ENCODE measurements around the gene HMBS.
"Not testable (repeated sequence)": the region's sequence is repeated elsewhere in the genome, so short reads cannot be mapped to it uniquely, and the experiment has no call there.

Gene HMBS

DNA sequence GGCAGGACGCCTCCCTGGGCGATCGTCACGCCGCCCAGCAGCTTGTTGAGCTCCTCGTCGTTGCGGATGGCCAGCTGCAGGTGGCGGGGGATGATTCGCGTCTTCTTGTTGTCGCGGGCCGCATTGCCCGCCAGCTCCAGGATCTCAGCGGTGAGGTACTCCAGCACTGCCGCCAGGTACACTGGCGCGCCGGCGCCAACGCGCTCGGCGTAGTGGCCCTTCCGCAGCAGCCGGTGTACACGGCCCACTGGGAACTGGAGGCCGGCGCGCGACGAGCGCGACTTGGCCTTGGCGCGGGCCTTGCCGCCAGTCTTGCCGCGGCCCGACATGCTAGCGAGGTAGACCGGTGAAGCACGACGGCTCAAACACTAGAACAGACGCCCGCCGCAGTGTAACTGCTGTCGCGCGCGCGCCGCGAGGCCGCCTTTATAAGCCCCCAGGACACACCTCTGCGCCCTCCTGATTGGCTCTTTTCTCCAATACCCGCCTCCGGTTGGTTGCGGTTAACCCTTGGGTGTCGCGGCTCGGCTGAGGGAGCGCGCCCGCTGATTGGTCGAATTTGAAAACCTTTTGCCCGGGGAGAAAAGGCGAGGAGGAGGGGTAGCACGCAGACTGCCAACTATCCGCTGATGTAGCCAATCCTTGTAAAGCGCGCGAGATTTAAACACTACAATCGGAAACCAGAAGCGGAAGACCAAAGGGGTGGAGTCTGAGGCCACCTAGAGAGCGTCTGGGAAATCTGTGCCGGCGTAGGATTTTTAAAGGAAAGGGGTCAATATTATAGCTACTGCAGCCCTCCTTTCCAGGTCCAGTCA, 10.6 kb downstream of the HMBS start:
- no peaks in the 10 kb centered on the region for H3K27me3 ChIP-seq (ENCODE audit: insufficient read depth, insufficient read length)
- peak; percentile 98 for DNase-seq (ENCODE audit: low read depth, low spot score)
- H3K36me3 ChIP-seq (ENCODE audit: insufficient read depth, insufficient read length, low read length): peaks cover 66% of the 10 kb centered on the region
- peaks cover 6% of the 10 kb centered on the region; the same call in 1 of the 2 replicates for H3K9me3 ChIP-seq (ENCODE audit: insufficient read depth, low read length)
- TF ChIP-seq SUZ12 (IDR thresholded peaks at IDR 0.05; ENCODE audit: extremely low read depth, insufficient read depth, insufficient read length) (no peak), YY1 (IDR thresholded peaks at IDR 0.05; ENCODE audit: insufficient read depth, insufficient read length) (no peak), ZNF274 (IDR thresholded peaks at IDR 0.05; ENCODE audit: low read depth, low read length) (no peak)
- peak overlapping the region; percentile 95 for H3K4me3 ChIP-seq (ENCODE audit: insufficient read length, low read depth)
- H3K9ac ChIP-seq (ENCODE audit: insufficient read length, low read depth): peak overlapping the region; percentile 94
- peaks cover 5% of the 10 kb centered on the region for H3K4me1 ChIP-seq (ENCODE audit: insufficient read depth, insufficient read length)

DNA sequence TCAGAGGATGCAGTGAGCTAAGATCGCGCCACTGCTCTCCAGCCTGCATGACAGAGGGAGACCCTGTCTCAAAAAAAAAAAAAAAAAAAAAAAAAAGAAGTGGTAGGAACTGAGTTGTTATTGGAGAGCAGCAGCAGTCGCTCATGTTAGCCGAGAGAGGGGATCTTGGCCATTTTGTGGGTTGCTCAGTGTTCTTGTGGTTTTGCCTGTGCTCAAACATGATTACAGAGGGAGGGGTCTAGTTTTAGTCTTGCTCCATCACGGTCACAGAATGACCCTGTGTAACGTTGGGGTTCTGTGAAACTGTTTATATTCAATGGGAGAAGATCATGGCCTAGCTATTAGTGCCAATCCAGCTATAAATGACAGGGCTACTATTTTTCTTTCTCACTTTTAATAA, 15.0 kb downstream of the HMBS start:
- Histone ChIP-seq H3K9ac (ENCODE audit: insufficient read length, low read depth) (no peak overlapping the region), H3K4me1 (ENCODE audit: insufficient read depth, insufficient read length) (peaks cover 10% of the 10 kb centered on the region), H3K27me3 (ENCODE audit: insufficient read depth, insufficient read length) (no peaks in the 10 kb centered on the region), H3K4me3 (ENCODE audit: insufficient read length, low read depth) (no peak overlapping the region), H3K9me3 (ENCODE audit: insufficient read depth, low read length) (peaks cover 6% of the 10 kb centered on the region; the same call in 1 of the 2 replicates), H3K36me3 (ENCODE audit: insufficient read depth, insufficient read length, low read length) (peaks cover 34% of the 10 kb centered on the region)
- no peak for DNase-seq (ENCODE audit: low read depth, low spot score)
- no peak for TF ChIP-seq YY1 (IDR thresholded peaks at IDR 0.05; ENCODE audit: insufficient read depth, insufficient read length)
- TF ChIP-seq SUZ12 (IDR thresholded peaks at IDR 0.05; ENCODE audit: extremely low read depth, insufficient read depth, insufficient read length): no peak
- no peak for TF ChIP-seq ZNF274 (IDR thresholded peaks at IDR 0.05; ENCODE audit: low read depth, low read length)

DNA sequence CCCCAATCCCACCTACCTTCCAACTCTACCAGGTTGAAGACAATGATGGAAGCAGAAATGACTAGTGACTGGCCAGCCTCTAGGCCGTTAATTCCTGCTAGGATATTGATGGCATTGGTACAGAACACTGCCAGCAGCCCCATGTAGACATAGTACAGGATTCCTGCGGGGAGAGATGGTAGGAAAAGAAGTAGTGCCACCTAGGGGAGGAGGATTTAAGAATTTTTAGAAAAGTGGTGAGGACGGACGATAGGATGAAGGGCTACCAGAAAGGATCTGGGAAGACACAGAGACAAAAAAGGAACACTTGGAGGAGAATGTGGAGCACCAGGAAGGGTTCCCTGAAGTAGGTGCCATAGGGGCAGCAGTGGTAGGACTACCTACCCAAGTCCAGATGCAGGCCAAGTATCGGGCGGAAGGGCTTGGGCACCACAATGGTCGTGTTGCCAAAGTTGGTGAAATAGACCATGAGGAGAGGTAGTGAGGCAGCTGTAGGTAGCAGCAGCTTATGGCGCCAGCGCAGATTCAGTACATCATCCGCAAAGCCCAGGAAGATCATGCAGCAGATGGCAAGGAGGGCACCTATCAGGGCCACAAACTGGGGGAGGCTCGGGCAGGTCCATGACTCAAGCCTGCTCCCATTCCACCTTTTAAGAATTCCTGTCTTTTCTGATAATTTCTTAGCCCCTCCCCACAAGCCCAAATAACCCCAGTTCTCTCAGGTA, 15.7 kb downstream of the HMBS start:
- peak overlapping the region; percentile 92 for H3K9ac ChIP-seq (ENCODE audit: insufficient read length, low read depth)
- peaks cover 6% of the 10 kb centered on the region; the same call in 1 of the 2 replicates for H3K9me3 ChIP-seq (ENCODE audit: insufficient read depth, low read length)
- H3K36me3 ChIP-seq (ENCODE audit: insufficient read depth, insufficient read length, low read length): peaks cover 34% of the 10 kb centered on the region
- TF ChIP-seq ZNF274 (IDR thresholded peaks at IDR 0.05; ENCODE audit: low read depth, low read length) (no peak), YY1 (IDR thresholded peaks at IDR 0.05; ENCODE audit: insufficient read depth, insufficient read length) (no peak), SUZ12 (IDR thresholded peaks at IDR 0.05; ENCODE audit: extremely low read depth, insufficient read depth, insufficient read length) (no peak)
- H3K27me3 ChIP-seq (ENCODE audit: insufficient read depth, insufficient read length): no peaks in the 10 kb centered on the region
- peak overlapping the region; percentile 78 for H3K4me3 ChIP-seq (ENCODE audit: insufficient read length, low read depth)
- H3K4me1 ChIP-seq (ENCODE audit: insufficient read depth, insufficient read length): peaks cover 10% of the 10 kb centered on the region
- DNase-seq (ENCODE audit: low read depth, low spot score): no peak

- Histone ChIP-seq H3K9me3 (ENCODE audit: insufficient read depth, low read length) (peaks cover 2% of the 10 kb centered on the region; the same call in 1 of the 2 replicates), H3K27me3 (ENCODE audit: insufficient read depth, insufficient read length) (no peaks in the 10 kb centered on the region), H3K9ac (ENCODE audit: insufficient read length, low read depth) (peak overlapping the region; percentile 92), H3K36me3 (ENCODE audit: insufficient read depth, insufficient read length, low read length) (peaks cover 30% of the 10 kb centered on the region), H3K4me3 (ENCODE audit: insufficient read length, low read depth) (peak overlapping the region; percentile 78), H3K4me1 (ENCODE audit: insufficient read depth, insufficient read length) (peaks cover 10% of the 10 kb centered on the region)
- TF ChIP-seq YY1 (IDR thresholded peaks at IDR 0.05; ENCODE audit: insufficient read depth, insufficient read length) (no peak), ZNF274 (IDR thresholded peaks at IDR 0.05; ENCODE audit: low read depth, low read length) (no peak), SUZ12 (IDR thresholded peaks at IDR 0.05; ENCODE audit: extremely low read depth, insufficient read depth, insufficient read length) (no peak)
- no peak for DNase-seq (ENCODE audit: low read depth, low spot score)
Measured at GRCh38 chr11:119100994-119101758, 16.5 kb downstream of the HMBS start.

DNA sequence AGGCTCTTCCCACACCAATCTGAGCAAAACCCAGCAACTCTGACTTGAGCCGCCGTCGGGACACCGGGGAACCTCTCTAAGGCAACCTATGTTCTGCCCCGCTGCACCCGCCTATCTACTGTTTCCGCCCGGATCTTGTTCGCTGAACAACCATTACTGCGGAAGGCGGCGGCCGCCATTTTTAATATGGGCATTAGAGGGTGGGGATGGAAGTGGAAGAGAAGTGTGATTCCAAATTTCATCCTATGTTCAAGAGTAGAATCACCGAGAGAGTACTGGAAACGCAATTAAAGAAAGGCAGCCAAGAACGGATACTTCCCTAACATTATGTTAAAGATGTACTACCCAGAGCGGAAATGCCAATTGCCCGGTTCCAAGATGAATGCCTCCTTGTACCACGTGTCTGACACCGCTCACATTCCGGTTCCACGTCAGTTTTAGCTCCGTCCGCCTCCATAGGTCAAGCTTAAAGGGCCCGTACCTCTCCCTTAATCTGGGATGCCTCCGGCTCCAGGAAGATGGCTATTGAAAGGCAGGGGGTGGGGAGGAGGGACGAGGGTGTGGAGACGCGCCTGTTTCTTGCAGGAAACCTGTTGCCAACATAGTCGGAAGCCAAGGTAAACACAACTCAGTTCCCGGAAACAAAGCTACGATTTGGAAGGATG, 17.2 kb downstream of the HMBS start, which contains the start of gene DPAGT1:
DPAGT1 (minus strand) TSS at position 95 of the 665 bp plus-strand sequence. CDS start 198 bp downstream, outside the sequence.
- TF ChIP-seq ZNF274 (IDR thresholded peaks at IDR 0.05; ENCODE audit: low read depth, low read length) (no peak), YY1 (IDR thresholded peaks at IDR 0.05; ENCODE audit: insufficient read depth, insufficient read length) (peak; percentile 99)
- peaks cover 23% of the 10 kb centered on the region for H3K36me3 ChIP-seq (ENCODE audit: insufficient read depth, insufficient read length, low read length)
- peaks cover 10% of the 10 kb centered on the region for H3K4me1 ChIP-seq (ENCODE audit: insufficient read depth, insufficient read length)
- peak; percentile 97 for DNase-seq (ENCODE audit: low read depth, low spot score)
- peak within 1 kb of the TSS; percentile 92 for H3K9ac ChIP-seq (ENCODE audit: insufficient read length, low read depth)
- H3K9me3 ChIP-seq (ENCODE audit: insufficient read depth, low read length): no peaks in the 10 kb centered on the region
- no peaks in the 10 kb centered on the region for H3K27me3 ChIP-seq (ENCODE audit: insufficient read depth, insufficient read length)
- H3K4me3 ChIP-seq (ENCODE audit: insufficient read length, low read depth): peak within 1 kb of the TSS; percentile 78

DNA sequence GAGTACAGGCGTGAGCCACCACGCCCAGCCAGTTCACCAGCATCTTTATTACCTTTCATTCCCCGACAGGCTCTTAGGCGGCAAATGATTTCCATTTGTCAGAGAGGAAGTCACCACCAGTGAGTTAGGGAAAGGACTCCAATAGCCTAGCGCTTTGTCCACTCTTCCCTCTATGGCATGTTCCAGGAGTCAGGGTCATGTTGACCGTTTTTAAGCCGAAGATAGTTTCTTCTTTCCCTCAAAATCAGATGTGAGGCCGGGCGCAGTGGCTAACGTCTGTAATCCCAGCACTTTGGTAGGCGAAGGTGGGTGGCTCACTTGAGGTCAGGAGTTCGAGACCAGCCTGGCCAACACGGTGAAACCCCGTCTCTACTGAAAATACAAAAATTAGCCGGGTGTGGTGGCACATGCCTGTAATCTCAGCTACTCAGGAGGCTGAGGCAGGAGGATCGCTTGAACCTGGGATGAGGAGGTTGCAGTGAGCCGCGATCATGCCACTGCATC, 18.5 kb downstream of the HMBS start:
- H3K4me1 ChIP-seq (ENCODE audit: insufficient read depth, insufficient read length): peaks cover 11% of the 10 kb centered on the region
- DNase-seq (ENCODE audit: low read depth, low spot score); H3K4me3 ChIP-seq (ENCODE audit: insufficient read length, low read depth); H3K9me3 ChIP-seq (ENCODE audit: insufficient read depth, low read length); H3K27me3 ChIP-seq (ENCODE audit: insufficient read depth, insufficient read length); H3K36me3 ChIP-seq (ENCODE audit: insufficient read depth, insufficient read length, low read length); H3K9ac ChIP-seq (ENCODE audit: insufficient read length, low read depth): not testable (repeated sequence)
